GM12801 (cell line): ENCODE results near the gene HTR2A.

Experiments used
- CTCF ChIP-seq: IDR thresholded peaks from one replicate; pipeline ENCODE4 v1.5.1; 2011; ENCODE audit warnings: control low read depth; ENCODE audit not compliant: insufficient read length; ENCODE audit errors: extremely low read depth

Gene HTR2A

GRCh38 chr13:46909042-46909441 is 12.2 kb upstream of the HTR2A start:
- no peak for TF ChIP-seq CTCF

GRCh38 chr13:46908501-46908900 is 11.6 kb upstream of the HTR2A start:
- TF ChIP-seq CTCF = no peak

GRCh38 chr13:46906405-46906804 is 9.6 kb upstream of the HTR2A start:
- TF ChIP-seq CTCF = no peak

- TF ChIP-seq CTCF = no peak
Measured at GRCh38 chr13:46905249-46905648, 8.4 kb upstream of the HTR2A start.

GRCh38 chr13:46903748-46904147 is 6.9 kb upstream of the HTR2A start:
- no peak for TF ChIP-seq CTCF

- no peak for TF ChIP-seq CTCF
Measured at GRCh38 chr13:46901721-46902120, 4.9 kb upstream of the HTR2A start.

- no peak for TF ChIP-seq CTCF
Measured at GRCh38 chr13:46899801-46900200, 2.9 kb upstream of the HTR2A start.

GRCh38 chr13:46895381-46895780 is 1.5 kb downstream of the HTR2A start:
- TF ChIP-seq CTCF = no peak
